ENCODE data around the gene GPLD1.

DNA sequence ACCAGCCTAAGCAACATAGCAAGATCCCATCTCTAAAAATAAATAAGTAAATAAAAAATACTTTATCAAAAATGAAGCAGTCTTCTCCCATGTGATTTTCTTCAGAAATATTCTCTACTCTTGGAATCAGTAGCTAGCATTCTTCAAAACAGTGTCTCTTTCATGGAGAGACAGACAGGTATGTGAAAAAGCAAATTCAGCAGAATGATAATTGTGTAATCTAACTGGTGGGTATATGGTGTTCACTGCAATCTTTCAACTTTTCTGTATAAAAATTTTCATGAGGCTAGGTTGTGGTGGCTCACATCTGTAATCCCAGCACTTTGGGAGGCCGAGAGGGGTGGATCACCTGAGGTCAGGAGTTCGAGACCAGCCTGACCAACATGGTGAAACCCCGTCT, 78.8 kb downstream of the GPLD1 start:
- TF ChIP-seq FOXM1 (IDR thresholded peaks at IDR 0.05; ENCODE audit: borderline replicate concordance) (no peak), ELF4 (IDR thresholded peaks at IDR 0.05) (no peak), HDGF (IDR thresholded peaks at IDR 0.05; ENCODE audit: borderline replicate concordance) (no peak), NFRKB (IDR thresholded peaks at IDR 0.05) (no peak), BHLHE40 (IDR thresholded peaks at IDR 0.05; ENCODE audit: borderline replicate concordance) (no peak), SP1 (IDR thresholded peaks at IDR 0.05) (no peak), TARDBP (IDR thresholded peaks at IDR 0.05) (no peak), LEF1 (IDR thresholded peaks at IDR 0.05; ENCODE audit: borderline replicate concordance) (no peak), FOXA1 (IDR thresholded peaks at IDR 0.05) (no peak), SUZ12 (IDR thresholded peaks at IDR 0.05) (no peak), FOXK2 (IDR thresholded peaks at IDR 0.05) (no peak)
- TF ChIP-seq, protein P1, sequence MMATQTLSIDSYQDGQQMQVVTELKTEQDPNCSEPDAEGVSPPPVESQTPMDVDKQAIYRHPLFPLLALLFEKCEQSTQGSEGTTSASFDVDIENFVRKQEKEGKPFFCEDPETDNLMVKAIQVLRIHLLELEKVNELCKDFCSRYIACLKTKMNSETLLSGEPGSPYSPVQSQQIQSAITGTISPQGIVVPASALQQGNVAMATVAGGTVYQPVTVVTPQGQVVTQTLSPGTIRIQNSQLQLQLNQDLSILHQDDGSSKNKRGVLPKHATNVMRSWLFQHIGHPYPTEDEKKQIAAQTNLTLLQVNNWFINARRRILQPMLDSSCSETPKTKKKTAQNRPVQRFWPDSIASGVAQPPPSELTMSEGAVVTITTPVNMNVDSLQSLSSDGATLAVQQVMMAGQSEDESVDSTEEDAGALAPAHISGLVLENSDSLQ (IDR thresholded peaks at IDR 0.05) = no peak
